ENCODE results near the gene PSMB8.
"Not testable (repeated sequence)": the region's sequence is repeated elsewhere in the genome, so short reads cannot be mapped to it uniquely, and the experiment has no call there.

The PSMB8 gene

DNA sequence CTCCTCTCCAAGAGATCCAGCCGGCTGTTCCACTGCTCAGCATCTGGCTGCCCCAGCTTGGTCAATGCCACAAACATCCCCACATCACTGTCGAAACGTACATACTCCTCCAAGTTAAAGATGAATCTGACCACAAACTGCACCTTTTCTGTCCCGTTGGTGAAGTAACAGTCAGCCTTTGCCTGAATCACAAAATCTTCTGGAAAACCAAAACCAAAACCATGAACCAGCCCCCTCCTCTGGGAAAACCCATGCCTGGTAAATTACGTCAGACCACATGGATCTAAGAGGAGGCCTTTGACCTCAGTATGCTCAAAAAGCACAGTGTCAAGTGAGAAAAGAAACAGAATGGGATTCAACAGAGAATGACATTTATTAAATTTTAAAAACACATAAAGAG lies 28.7 kb downstream of the PSMB8 start:
- no peak for DNase-seq (ENCODE audit: low read depth)
- TF ChIP-seq, protein P1, sequence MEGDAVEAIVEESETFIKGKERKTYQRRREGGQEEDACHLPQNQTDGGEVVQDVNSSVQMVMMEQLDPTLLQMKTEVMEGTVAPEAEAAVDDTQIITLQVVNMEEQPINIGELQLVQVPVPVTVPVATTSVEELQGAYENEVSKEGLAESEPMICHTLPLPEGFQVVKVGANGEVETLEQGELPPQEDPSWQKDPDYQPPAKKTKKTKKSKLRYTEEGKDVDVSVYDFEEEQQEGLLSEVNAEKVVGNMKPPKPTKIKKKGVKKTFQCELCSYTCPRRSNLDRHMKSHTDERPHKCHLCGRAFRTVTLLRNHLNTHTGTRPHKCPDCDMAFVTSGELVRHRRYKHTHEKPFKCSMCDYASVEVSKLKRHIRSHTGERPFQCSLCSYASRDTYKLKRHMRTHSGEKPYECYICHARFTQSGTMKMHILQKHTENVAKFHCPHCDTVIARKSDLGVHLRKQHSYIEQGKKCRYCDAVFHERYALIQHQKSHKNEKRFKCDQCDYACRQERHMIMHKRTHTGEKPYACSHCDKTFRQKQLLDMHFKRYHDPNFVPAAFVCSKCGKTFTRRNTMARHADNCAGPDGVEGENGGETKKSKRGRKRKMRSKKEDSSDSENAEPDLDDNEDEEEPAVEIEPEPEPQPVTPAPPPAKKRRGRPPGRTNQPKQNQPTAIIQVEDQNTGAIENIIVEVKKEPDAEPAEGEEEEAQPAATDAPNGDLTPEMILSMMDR (conservative IDR thresholded peaks at IDR 0.05; ENCODE audit: low read depth, low read length), result no peak
- no peak overlapping the region for H3K4me3 ChIP-seq (ENCODE audit: low read length)

DNA sequence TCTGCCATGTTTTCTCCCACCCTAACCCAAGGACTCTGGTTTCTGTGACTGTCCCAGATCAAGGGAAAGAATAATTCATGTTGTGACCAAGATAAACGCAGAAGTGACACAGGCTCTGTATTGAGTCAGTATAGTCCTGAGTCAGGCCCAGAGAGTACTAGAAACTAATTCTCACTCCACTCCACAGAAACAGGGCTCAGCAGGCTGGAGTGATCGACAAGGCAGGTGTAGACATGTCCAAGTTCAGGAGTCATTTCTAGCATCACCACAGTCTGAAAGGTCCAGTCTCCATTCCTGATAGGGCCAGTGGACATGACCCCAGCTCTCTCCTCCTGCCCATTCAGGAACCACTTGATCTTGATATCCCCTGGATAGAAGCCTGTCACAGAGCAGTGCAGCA lies 29.7 kb downstream of the PSMB8 start:
- no peak overlapping the region for H3K4me3 ChIP-seq (ENCODE audit: low read length)
- TF ChIP-seq, protein P1 (conservative IDR thresholded peaks at IDR 0.05; ENCODE audit: low read depth, low read length), result no peak
- no peak for DNase-seq (ENCODE audit: low read depth)

- TF ChIP-seq, protein P1 (conservative IDR thresholded peaks at IDR 0.05; ENCODE audit: low read depth, low read length), result no peak
- no peak for DNase-seq (ENCODE audit: low read depth)
- no peak overlapping the region for H3K4me3 ChIP-seq (ENCODE audit: low read length)
Measured at GRCh38 chr6:32809171-32809570, 34.7 kb downstream of the PSMB8 start.

- TF ChIP-seq, protein P1 (conservative IDR thresholded peaks at IDR 0.05; ENCODE audit: low read depth, low read length), result no peak
- DNase-seq (ENCODE audit: low read depth), result no peak
- H3K4me3 ChIP-seq (ENCODE audit: low read length), result no peak overlapping the region
Measured at GRCh38 chr6:32807020-32807580, 36.7 kb downstream of the PSMB8 start.

DNA sequence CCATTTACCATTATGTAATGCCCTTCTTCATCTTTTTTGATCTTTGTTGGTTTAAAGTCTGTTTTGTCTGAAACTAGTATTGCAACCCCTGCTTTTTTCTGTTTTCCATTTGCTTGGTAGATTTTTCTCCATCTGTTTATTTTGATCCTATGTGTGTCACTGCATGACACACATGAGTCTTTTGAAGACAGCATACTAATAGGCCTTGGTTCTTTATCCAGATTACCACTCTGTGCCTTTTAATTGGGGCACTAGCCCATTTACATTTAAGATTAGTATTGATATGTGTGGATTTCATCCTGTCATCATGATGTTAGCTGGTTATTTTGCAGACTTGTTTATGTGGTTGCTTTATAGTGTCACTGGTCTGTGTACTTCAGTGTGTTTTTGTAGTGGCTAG lies 38.4 kb downstream of the PSMB8 start:
- H3K4me3 ChIP-seq (ENCODE audit: low read length); DNase-seq (ENCODE audit: low read depth): not testable (repeated sequence)

DNA sequence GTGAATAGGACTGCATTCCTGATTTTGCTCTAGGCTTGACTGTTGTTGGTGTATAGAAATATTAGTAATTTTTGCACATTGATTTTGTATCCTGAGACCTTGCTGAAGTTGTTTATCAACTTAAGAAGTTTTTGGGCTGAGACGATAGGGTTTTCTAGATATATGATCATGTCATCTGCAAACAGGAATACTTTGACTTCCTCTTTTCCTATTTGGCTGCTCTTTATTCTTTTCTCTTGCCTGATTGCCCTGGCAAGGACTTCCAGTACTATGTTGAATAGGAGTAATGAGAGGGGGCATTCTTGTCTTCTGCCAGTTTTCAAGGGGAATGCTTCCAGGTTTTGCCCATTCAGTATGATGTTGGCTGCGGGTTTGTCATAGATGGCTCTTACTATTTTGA lies 40.4 kb downstream of the PSMB8 start:
- TF ChIP-seq, protein P1 (conservative IDR thresholded peaks at IDR 0.05; ENCODE audit: low read depth, low read length), result no peak
- no peak for DNase-seq (ENCODE audit: low read depth)
- H3K4me3 ChIP-seq (ENCODE audit: low read length), result no peak overlapping the region

DNA sequence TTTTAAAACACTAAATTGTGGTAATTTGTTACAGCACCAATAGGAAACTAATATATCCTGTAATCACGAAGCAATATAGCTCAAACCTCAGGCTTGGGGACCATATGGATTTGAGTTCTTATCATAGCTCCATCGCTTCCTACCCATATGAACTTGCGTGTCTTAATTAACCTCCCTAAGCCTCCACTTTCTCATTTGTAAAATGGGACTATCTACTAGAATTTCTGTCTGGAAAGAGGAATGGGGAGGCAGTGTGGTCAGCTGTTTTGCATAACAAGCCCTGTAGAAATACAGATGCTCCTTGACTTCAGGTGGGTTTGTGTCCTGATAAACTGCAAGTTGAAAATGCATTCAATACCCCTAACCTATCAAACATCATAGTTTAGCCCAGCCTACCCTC lies 44.1 kb downstream of the PSMB8 start:
- DNase-seq (ENCODE audit: low read depth), result no peak
- no peak overlapping the region for H3K4me3 ChIP-seq (ENCODE audit: low read length)
- TF ChIP-seq, protein P1 (conservative IDR thresholded peaks at IDR 0.05; ENCODE audit: low read depth, low read length), result no peak

GRCh38 chr6:32799168-32799567 lies 44.7 kb downstream of the PSMB8 start:
- DNase-seq (ENCODE audit: low read depth), result no peak
- TF ChIP-seq, protein P1 (conservative IDR thresholded peaks at IDR 0.05; ENCODE audit: low read depth, low read length), result no peak
- H3K4me3 ChIP-seq (ENCODE audit: low read length), result no peak overlapping the region
